ENCODE data around the gene LDHD. TPM values are rescaled to one million over a fixed set of nuclear protein-coding genes. Genes with fewer than 3 reads are reported as not detected.

Gene LDHD
- total RNA-seq, 1 donor = 0.18 TPM

DNA sequence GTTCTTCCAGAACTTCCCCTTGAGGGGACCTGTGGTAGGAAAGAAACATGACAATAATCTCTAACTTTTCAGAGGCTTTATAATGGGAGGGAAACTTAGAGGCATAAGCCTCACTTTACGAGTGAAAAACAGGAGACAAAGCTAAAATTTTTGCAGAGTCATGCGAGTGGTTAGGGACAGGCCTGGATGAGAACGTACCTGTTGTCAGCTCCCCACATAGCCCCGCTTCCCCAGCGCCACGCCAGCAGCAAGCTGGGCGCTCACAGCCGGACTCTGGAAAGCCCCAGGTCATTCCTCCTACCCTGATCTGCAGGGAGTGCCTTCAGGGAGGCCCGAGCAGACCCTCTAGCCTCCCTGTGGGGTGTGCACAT is 53.6 kb downstream of the LDHD start:
- DNase-seq (ENCODE audit: low read depth) = no peak
- H3K4me3 ChIP-seq (ENCODE audit: low read depth, low read length) = no peak overlapping the region
- TF ChIP-seq, protein P1, sequence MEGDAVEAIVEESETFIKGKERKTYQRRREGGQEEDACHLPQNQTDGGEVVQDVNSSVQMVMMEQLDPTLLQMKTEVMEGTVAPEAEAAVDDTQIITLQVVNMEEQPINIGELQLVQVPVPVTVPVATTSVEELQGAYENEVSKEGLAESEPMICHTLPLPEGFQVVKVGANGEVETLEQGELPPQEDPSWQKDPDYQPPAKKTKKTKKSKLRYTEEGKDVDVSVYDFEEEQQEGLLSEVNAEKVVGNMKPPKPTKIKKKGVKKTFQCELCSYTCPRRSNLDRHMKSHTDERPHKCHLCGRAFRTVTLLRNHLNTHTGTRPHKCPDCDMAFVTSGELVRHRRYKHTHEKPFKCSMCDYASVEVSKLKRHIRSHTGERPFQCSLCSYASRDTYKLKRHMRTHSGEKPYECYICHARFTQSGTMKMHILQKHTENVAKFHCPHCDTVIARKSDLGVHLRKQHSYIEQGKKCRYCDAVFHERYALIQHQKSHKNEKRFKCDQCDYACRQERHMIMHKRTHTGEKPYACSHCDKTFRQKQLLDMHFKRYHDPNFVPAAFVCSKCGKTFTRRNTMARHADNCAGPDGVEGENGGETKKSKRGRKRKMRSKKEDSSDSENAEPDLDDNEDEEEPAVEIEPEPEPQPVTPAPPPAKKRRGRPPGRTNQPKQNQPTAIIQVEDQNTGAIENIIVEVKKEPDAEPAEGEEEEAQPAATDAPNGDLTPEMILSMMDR (IDR thresholded peaks at IDR 0.05; ENCODE audit: insufficient read depth, low read length) = no peak

DNA sequence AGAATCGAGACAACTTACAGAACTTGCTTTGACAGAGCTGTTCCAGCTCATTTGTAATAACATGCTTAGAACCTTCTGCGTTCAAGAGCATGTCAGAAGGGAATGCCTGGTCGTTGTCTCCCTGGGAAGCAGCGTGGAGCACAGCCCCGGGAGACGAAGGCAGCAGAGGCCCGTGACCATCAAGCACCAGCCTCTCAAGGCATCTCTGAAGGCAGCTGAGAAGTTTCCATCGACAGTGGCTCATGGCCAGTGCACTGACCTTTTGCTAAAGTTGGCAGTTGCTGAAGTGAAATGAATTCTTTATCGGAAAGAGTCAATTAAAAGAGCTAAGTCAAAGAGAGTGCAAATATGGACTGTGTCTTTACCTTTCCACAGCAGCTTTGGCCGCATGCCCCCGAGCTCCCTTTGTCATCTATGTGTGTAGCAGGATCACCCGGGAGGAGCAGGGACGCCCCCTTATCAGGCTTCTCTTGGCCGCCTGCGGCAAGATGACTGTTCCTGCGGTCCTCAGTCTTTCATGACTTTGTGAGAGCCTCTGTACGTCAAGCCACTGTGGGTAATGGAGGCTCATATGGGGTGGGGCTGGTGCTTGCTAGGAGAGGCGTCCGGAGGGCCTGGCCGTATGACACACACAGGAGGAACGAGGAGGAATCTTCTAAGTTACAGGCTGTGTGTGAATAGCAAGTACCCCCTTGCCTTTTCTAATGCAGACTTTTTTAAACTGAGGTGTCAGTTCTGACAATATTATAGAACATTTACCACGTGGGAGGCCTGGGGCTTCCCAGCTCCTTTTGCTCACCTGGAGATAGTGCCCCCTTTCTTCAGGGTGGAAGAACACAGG is 54.2 kb downstream of the LDHD start:
- TF ChIP-seq, protein P1 (IDR thresholded peaks at IDR 0.05; ENCODE audit: insufficient read depth, low read length) = no peak

More for the DNA sequence above, 54.2 kb downstream of the LDHD start:
- H3K4me3 ChIP-seq (ENCODE audit: low read depth, low read length) = no peak overlapping the region
- peak; percentile 49 for DNase-seq (ENCODE audit: low read depth)

Other genes with a start within 250 kb of the LDHD start
- gene WDR59, start 131.7 kb downstream of the LDHD start, total RNA-seq (ENCODE audit: low replicate concordance) = 21.7 and 22.4 TPM in 2 replicates
- 9.5 and 14.5 TPM in 2 replicates for gene ZNRF1, start 117.8 kb downstream of the LDHD start, total RNA-seq (ENCODE audit: low replicate concordance)
- gene ZFP1, start 31.7 kb upstream of the LDHD start, total RNA-seq (ENCODE audit: low replicate concordance) = 9.2 and 16.2 TPM in 2 replicates
- not detected in 2 replicates for gene CTRB2, start 90.4 kb upstream of the LDHD start, total RNA-seq (ENCODE audit: low replicate concordance)
- gene CTRB1, start 102.2 kb upstream of the LDHD start, total RNA-seq (ENCODE audit: low replicate concordance) = not detected in 2 replicates
- gene BCAR1, start 134.8 kb upstream of the LDHD start, total RNA-seq (ENCODE audit: low replicate concordance) = 26.9 and 33.4 TPM in 2 replicates

Data from fibroblast of the aortic adventitia (primary cell).